GM18505 (cell line): Measurements from ENCODE around the gene NISCH.

ENCODE experiments used
- ATAC-seq: cut with Tn5 transposase; IDR thresholded peaks from one replicate; pipeline ENCODE4 v1.9.1; 2021; ENCODE audit not compliant: unreplicated experiment
- POLR2A ChIP-seq: IDR thresholded peaks from 4 replicates; pipeline ENCODE4 v1.6.1; 2011; ENCODE audit warnings: borderline replicate concordance; ENCODE audit not compliant: insufficient read depth, insufficient read length; ENCODE audit errors: extremely low read depth

The NISCH gene

GRCh38 chr3:52490035-52490938, 34.9 kb downstream of the NISCH start:
- no peak for TF ChIP-seq POLR2A
- no peak for ATAC-seq

DNA sequence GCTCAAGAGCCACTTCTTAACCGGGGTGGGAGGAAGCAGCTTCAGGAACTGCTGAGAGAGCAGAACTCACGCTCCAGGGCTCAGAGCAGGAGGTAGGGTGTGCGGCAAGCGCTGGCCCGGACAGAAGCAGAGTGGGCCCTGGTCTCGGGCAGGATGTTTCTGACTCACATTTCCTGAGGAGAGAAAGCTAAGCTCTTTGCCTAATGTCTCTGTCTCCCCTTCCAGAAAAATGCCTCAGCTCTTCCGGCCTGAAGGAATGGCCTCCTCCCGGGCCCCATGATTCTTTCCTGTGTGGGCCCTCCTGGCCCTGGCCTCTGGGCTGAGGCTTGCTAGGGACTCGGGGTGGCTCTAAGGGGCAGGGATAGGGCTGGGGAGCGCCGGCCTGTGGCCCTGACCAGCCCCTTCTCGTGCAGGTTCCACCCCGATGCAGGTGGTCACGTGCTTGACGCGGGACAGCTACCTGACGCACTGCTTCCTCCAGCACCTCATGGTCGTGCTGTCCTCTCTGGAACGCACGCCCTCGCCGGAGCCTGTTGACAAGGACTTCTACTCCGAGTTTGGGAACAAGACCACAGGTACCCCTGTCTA, 35.6 kb downstream of the NISCH start:
- no peak for ATAC-seq
- TF ChIP-seq POLR2A: no peak

DNA sequence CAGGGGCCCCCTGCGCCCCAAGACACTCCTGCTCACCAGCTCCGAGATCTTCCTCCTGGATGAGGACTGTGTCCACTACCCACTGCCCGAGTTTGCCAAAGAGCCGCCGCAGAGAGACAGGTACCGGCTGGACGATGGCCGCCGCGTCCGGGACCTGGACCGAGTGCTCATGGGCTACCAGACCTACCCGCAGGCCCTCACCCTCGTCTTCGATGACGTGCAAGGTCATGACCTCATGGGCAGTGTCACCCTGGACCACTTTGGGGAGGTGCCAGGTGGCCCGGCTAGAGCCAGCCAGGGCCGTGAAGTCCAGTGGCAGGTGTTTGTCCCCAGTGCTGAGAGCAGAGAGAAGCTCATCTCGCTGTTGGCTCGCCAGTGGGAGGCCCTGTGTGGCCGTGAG, 36.7 kb downstream of the NISCH start:
- no peak for TF ChIP-seq POLR2A

DNA sequence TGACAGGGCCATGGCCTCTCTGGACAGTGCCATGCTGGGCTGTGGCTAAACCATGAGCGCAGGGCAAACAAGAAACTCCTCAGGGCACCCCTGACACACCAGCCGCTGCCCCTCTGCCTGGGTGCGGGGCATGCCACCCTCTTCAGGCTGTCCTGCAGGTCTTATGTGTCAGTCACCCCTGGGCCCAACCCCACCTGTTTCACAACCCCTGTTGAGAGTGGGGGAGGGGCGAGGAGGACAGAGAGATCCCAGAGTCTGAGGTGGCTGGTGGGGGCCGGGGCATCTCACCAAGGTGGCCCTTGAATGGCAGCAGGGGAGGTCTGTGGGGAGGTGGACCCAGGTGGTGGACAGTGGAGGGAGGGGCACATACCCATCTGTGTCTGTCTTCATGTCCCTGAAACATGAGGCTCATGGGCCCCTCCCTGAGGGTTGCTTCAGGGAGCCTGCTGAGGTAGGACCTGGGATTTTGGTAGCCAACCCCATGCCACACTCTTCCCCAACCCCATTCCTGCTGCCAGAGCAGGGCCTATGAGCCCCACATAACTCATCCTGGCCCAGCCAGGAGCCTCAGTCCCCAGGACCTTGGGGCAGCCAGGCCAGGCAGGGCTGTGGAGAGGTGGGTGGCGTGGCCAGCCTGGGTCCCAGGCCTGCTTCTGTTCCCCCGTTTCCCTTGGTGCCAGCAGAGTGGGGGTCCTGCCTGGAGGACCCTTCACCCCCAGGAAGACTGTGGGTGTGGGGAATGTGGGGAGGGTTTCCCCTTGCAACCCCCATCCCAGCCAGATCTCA, 38.0 kb downstream of the NISCH start:
- TF ChIP-seq POLR2A: no peak
- no peak for ATAC-seq

More for the DNA sequence above, 36.7 kb downstream of the NISCH start:
- ATAC-seq: no peak

GRCh38 chr3:52494445-52494844, 39.0 kb downstream of the NISCH start:
- ATAC-seq: no peak
- no peak for TF ChIP-seq POLR2A

- TF ChIP-seq POLR2A: no peak
- ATAC-seq: no peak
Observed at GRCh38 chr3:52494886-52495495, 39.6 kb downstream of the NISCH start, which contains the start of gene STAB1. TSS of gene STAB1 (plus strand) at chr3:52495338. CDS start at chr3:52495414, 76 bp downstream.

- ATAC-seq: no peak
- no peak for TF ChIP-seq POLR2A
Observed at GRCh38 chr3:52495777-52496602, 40.6 kb downstream of the NISCH start.

- no peak for TF ChIP-seq POLR2A
Observed at GRCh38 chr3:52498137-52499054, 43.0 kb downstream of the NISCH start.

DNA sequence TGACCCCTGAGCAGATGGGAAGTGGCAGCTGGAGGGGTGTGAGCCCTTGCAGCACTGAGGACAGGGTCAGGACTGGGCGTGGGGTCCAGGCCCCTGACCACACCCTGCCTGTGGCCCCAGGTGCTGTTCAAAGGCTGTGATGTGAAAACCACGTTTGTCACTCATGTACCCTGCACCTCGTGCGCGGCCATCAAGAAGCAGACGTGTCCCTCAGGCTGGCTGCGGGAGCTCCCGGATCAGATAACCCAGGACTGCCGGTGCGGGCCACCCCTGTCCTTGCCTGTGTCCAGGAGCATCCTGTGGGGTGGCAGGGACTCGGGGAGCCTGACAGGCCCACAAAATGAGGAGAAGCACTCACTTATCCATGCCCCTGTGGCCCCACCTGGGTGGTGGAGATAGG, 45.6 kb downstream of the NISCH start:
- no peak for ATAC-seq
- TF ChIP-seq POLR2A: no peak

More at GRCh38 chr3:52498137-52499054, 43.0 kb downstream of the NISCH start:
- ATAC-seq: no peak

DNA sequence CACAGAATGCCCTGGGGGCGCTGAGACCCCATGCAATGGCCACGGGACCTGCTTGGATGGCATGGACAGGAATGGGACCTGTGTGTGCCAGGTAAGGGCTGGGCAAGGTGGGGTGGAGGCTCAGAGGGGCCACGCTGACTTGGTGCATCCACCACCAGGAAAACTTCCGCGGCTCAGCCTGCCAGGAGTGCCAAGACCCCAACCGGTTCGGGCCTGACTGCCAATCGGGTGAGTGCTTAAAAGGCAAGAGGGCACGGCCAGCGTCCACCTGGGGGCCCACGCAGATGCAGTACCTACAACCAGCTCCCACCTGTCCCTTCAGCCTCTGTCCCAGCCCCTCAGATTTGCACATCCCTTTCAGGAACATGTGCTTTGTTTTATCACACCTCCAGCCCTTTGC, 46.6 kb downstream of the NISCH start:
- no peak for TF ChIP-seq POLR2A
- no peak for ATAC-seq

DNA sequence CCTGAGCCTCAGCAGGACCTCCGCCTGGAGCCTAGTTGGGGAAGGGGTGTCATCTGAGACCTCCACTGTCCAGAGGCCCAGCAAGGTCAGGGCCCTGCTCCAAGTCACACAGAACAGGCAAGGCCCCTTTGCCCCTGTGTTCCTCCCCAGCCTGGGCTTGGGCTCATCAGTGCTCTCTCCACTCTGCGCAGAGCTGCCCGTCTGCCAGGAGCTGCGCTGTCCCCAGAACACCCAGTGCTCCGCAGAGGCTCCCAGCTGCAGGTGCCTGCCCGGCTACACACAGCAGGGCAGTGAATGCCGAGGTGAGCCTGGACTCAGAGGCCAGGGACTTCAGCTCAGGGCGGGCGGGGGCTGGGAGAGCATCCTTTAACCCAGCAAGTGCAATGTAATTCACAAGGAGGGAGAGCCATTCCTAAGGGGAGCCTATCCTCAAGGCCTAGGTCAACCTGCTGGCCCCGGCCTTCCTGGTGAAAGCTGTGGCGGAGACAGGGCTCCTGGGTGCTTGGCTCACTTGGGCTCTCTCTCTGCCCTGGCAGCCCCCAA, 47.5 kb downstream of the NISCH start:
- no peak for TF ChIP-seq POLR2A

More for the DNA sequence above, 47.5 kb downstream of the NISCH start:
- ATAC-seq: no peak
